AG04450 (cell line): ENCODE data around the gene SCP2D1. TPM values are rescaled to one million over a fixed set of nuclear protein-coding genes. Genes with fewer than 3 reads are reported as not detected.

ENCODE experiments used
- CTCF ChIA-PET: fragments of 300-600, 350-600 bp; formaldehyde crosslinking; extraction: SDS; loops from one replicate; lab custom pipeline; 2022; ENCODE audit warnings: antibody characterized with exemption, inconsistent platforms; lab: Charles Lee
- POLR2A ChIA-PET: fragments of 350-600 bp; formaldehyde crosslinking; extraction: SDS; loops from one replicate; lab custom pipeline; 2021; ENCODE audit warnings: antibody characterized with exemption, inconsistent platforms; lab: Yijun Ruan, JAX
- DNase-seq: peaks from one replicate; pipeline ENCODE4 v3.0.0-alpha.2; 2011; ENCODE audit warnings: low read depth, low spot score
- H3K27ac ChIP-seq: one replicate; pipeline ENCODE4 v1.5.1; 2012; ENCODE audit warnings: low read depth, low read length, control low read depth
- H3K27me3 ChIP-seq: one replicate; pipeline ENCODE4 v1.6.0; 2012; ENCODE audit warnings: low read length; ENCODE audit not compliant: control insufficient read depth, insufficient read depth
- H3K4me3 ChIP-seq: 2 replicates; pipeline ENCODE4 v1.5.1; 2011; ENCODE audit warnings: mild to moderate bottlenecking, low read depth, low read length, control low read depth
- H3K9me3 ChIP-seq: 2 replicates; pipeline ENCODE4 v1.5.1; 2012; ENCODE audit warnings: low read length; ENCODE audit not compliant: control insufficient read depth, insufficient read depth
- polyA plus RNA-seq: library from polyadenylated mRNA; depleted of rRNA; stranded (reverse); fragments of >200 nt; gene quantifications from 2 replicates; pipeline ENCODE4 v1.2.3, GENCODE V29; 2011
- TF ChIP-seq, protein P1 (sequence below): IDR thresholded peaks from 2 replicates; pipeline ENCODE4 v1.5.1; 2011; ENCODE audit warnings: low read depth, low read length, control low read depth, inconsistent platforms

Gene SCP2D1
- polyA plus RNA-seq, 1 experiment: not detected

- Histone ChIP-seq H3K9me3 (no peaks in the 10 kb centered on the region), H3K4me3 (no peak overlapping the region), H3K27me3 (no peaks in the 10 kb centered on the region), H3K27ac (no peak overlapping the region)
- POLR2A ChIA-PET: no interaction called here
- DNase-seq: no peak
- CTCF ChIA-PET: no interaction called here
- TF ChIP-seq, protein P1, sequence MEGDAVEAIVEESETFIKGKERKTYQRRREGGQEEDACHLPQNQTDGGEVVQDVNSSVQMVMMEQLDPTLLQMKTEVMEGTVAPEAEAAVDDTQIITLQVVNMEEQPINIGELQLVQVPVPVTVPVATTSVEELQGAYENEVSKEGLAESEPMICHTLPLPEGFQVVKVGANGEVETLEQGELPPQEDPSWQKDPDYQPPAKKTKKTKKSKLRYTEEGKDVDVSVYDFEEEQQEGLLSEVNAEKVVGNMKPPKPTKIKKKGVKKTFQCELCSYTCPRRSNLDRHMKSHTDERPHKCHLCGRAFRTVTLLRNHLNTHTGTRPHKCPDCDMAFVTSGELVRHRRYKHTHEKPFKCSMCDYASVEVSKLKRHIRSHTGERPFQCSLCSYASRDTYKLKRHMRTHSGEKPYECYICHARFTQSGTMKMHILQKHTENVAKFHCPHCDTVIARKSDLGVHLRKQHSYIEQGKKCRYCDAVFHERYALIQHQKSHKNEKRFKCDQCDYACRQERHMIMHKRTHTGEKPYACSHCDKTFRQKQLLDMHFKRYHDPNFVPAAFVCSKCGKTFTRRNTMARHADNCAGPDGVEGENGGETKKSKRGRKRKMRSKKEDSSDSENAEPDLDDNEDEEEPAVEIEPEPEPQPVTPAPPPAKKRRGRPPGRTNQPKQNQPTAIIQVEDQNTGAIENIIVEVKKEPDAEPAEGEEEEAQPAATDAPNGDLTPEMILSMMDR: no peak
Observed at GRCh38 chr20:18840248-18840645, 26.7 kb downstream of the SCP2D1 start.

DNA sequence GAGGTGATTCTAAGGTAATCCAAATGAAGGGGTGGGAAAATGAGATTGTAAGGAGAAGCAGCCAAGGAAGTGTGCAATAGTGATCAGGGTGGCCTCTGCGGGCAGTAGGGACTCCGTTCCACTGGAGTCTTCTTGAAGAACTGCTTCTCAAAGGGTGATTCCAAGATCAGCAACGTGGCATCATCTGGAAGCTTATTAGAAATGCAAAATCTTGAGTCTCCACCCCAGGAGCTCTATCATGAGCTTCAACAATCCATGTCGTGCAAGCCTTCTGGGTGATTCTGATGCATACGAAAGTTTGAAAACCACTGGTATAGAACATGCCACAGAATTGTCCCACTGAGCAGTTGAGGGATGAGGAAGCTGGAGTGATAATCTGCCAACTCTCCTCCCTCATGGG is 31.4 kb downstream of the SCP2D1 start:
- TF ChIP-seq, protein P1: no peak
- no peaks in the 10 kb centered on the region for H3K27me3 ChIP-seq
- ChIA-PET CTCF (no interaction called here), POLR2A (no interaction called here)
- DNase-seq: no peak
- no peaks in the 10 kb centered on the region for H3K9me3 ChIP-seq
- H3K27ac ChIP-seq: no peak overlapping the region
- no peak overlapping the region for H3K4me3 ChIP-seq

DNA sequence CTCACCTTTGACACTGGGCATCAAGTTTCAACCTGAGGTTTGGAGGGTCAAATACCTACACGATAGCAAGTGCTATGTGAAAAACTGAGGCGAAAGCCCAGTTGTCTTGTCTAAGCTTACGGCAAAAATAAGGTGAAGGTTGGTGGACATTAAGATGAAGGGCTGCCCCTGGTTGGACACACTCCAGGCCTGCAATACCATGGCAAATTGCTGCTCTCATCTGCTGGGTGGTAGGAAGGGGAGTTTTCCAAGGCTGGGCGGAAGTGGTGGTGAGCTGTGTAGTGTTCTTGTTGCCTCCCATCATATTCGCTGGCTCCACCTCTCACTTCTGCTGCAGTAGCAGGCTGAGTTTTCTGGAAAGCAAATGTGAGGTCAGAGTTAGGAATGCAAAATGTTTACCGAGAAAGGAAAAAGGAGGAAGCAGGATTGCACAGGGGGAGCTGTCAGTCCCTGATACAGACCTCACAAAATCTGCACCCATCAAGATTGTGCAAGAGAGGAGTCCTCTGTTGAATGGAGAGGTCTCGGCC is 33.7 kb downstream of the SCP2D1 start:
- ChIA-PET POLR2A (no interaction called here), CTCF (no interaction called here)
- Histone ChIP-seq H3K27me3 (no peaks in the 10 kb centered on the region), H3K4me3 (no peak overlapping the region), H3K27ac (no peak overlapping the region), H3K9me3 (no peaks in the 10 kb centered on the region)
- no peak for DNase-seq
- TF ChIP-seq, protein P1: no peak

GRCh38 chr20:18849131-18849530 is 35.5 kb downstream of the SCP2D1 start:
- no peak for DNase-seq
- ChIA-PET POLR2A (no interaction called here), CTCF (no interaction called here)
- no peak overlapping the region for H3K4me3 ChIP-seq
- no peaks in the 10 kb centered on the region for H3K27me3 ChIP-seq
- H3K27ac ChIP-seq: no peak overlapping the region
- TF ChIP-seq, protein P1: no peak
- no peaks in the 10 kb centered on the region for H3K9me3 ChIP-seq

GRCh38 chr20:18851629-18852028 is 38.0 kb downstream of the SCP2D1 start:
- Histone ChIP-seq H3K27ac (no peak overlapping the region), H3K4me3 (no peak overlapping the region), H3K27me3 (no peaks in the 10 kb centered on the region), H3K9me3 (no peaks in the 10 kb centered on the region)
- no peak for DNase-seq
- POLR2A ChIA-PET: no interaction called here
- CTCF ChIA-PET: interaction anchor here (1.3 kb wide), 1 partner anchor 220 kb away, joined by 3 read pairs; no protein-coding TSS in a partner anchor
- TF ChIP-seq, protein P1: no peak
